Measurements from ENCODE around the gene DKK2.

The DKK2 gene

GRCh38 chr4:107017443-107018343 is 18.4 kb downstream of the DKK2 start:
- no peak for DNase-seq (ENCODE audit: low read depth in 2 of 2)

- no peak for DNase-seq (ENCODE audit: low read depth in 2 of 2)
Measured at GRCh38 chr4:107011312-107011711, 24.8 kb downstream of the DKK2 start.

- no peak for DNase-seq (ENCODE audit: low read depth in 2 of 2)
Measured at GRCh38 chr4:107009196-107009968, 26.7 kb downstream of the DKK2 start.

- DNase-seq (ENCODE audit: low read depth in 2 of 2): no peak
Measured at GRCh38 chr4:107008115-107008514, 28.0 kb downstream of the DKK2 start.

- DNase-seq (ENCODE audit: low read depth in 2 of 2): no peak
Measured at GRCh38 chr4:107006218-107006617, 29.9 kb downstream of the DKK2 start.

- no peak for DNase-seq (ENCODE audit: low read depth in 2 of 2)
Measured at GRCh38 chr4:106996490-106996889, 39.6 kb downstream of the DKK2 start.

GRCh38 chr4:106993827-106994226 is 42.3 kb downstream of the DKK2 start:
- DNase-seq (ENCODE audit: low read depth in 2 of 2): no peak

GRCh38 chr4:106987311-106987710 is 48.8 kb downstream of the DKK2 start:
- DNase-seq (ENCODE audit: low read depth in 2 of 2): no peak

GRCh38 chr4:106986486-106986885 is 49.6 kb downstream of the DKK2 start:
- DNase-seq (ENCODE audit: low read depth in 2 of 2): no peak

- no peak for DNase-seq (ENCODE audit: low read depth in 2 of 2)
Measured at GRCh38 chr4:106985830-106986229, 50.3 kb downstream of the DKK2 start.

- DNase-seq (ENCODE audit: low read depth in 2 of 2): no peak
Measured at GRCh38 chr4:106982711-106983211, 53.4 kb downstream of the DKK2 start.

- no peak for DNase-seq (ENCODE audit: low read depth in 2 of 2)
Measured at GRCh38 chr4:106981431-106981830, 54.7 kb downstream of the DKK2 start.

GRCh38 chr4:106979476-106979875 is 56.6 kb downstream of the DKK2 start:
- no peak for DNase-seq (ENCODE audit: low read depth in 2 of 2)

- DNase-seq (ENCODE audit: low read depth in 2 of 2): no peak
Measured at GRCh38 chr4:106978046-106978774, 57.9 kb downstream of the DKK2 start.

- DNase-seq (ENCODE audit: low read depth in 2 of 2): no peak
Measured at GRCh38 chr4:106971636-106972035, 64.5 kb downstream of the DKK2 start.

- no peak for DNase-seq (ENCODE audit: low read depth in 2 of 2)
Measured at GRCh38 chr4:106967892-106968291, 68.2 kb downstream of the DKK2 start.

- no peak for DNase-seq (ENCODE audit: low read depth in 2 of 2)
Measured at GRCh38 chr4:106953036-106953705, 82.9 kb downstream of the DKK2 start.

GRCh38 chr4:106951891-106952290 is 84.2 kb downstream of the DKK2 start:
- no peak for DNase-seq (ENCODE audit: low read depth in 2 of 2)

- no peak for DNase-seq (ENCODE audit: low read depth in 2 of 2)
Measured at GRCh38 chr4:106941841-106942240, 94.3 kb downstream of the DKK2 start.

GRCh38 chr4:106930522-106930921 is 105.6 kb downstream of the DKK2 start:
- no peak for DNase-seq (ENCODE audit: low read depth in 2 of 2)

GRCh38 chr4:106929248-106929647 is 106.9 kb downstream of the DKK2 start:
- no peak for DNase-seq (ENCODE audit: low read depth in 2 of 2)
